Panc1 (cell line): ENCODE data around the gene TMEM242.

Experiments
- REST ChIP-seq, 2 experiments: IDR thresholded peaks; 2 replicates each; pipeline ENCODE4 v1.6.1; 2011 to 2012; ENCODE audit warnings: low read depth in 2 of 2, control low read depth in 1 of 2, low read length in 1 of 2, mild to moderate bottlenecking in 1 of 2, moderate library complexity in 1 of 2; ENCODE audit not compliant: insufficient read depth in 1 of 2
- TCF7L2 ChIP-seq: IDR thresholded peaks from 2 replicates; pipeline ENCODE4 v1.6.1; 2011; ENCODE audit warnings: mild to moderate bottlenecking, low read depth, low read length, inconsistent platforms

DNA sequence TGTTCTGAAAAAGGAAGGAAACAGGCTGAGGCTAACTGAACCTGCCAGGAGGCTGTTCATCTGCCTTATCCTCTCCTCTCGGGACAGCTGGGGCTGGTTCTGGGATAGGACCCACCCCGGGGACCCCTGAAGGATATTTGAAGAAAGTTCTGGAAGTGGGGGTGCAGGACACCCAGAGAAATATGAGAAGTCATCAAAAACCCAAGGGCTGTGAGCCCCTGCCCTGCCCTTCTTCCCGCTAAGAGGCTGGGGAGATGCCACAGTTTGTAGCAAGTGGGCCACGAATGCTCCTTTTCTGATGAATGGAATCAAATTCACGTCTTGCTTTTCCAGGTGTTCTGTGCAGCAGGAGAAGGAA, 37.9 kb downstream of the TMEM242 start:
- TF ChIP-seq REST (IDR thresholded peaks at IDR 0.05; ENCODE audit: insufficient read depth in 1 of 2, low read depth in 2 of 2, low read length in 1 of 2) (no peak), TCF7L2 (no peak)
